Right lobe of liver (tissue), 6 donors: Measurements from ENCODE around the gene KRT83. TPM values are rescaled to one million over a fixed set of nuclear protein-coding genes. Genes with fewer than 3 reads are reported as not detected.
"Not testable (repeated sequence)": the region's sequence is repeated elsewhere in the genome, so short reads cannot be mapped to it uniquely, and the experiment has no call there.

ENCODE experiments used
- ATAC-seq, 4 donors: fragments of 200-7000 bp; cut with Tn5 transposase; one replicate each; pipeline ENCODE4 v1.9.1; 2020; ENCODE audit warnings: mild to moderate bottlenecking in 4 of 4, moderate library complexity in 4 of 4
- DNase-seq, 3 donors: peaks; one replicate each; pipeline ENCODE4 v3.0.0-alpha.2; 2020
- H3K27ac ChIP-seq, 3 donors: fragments of 200-600 bp; one replicate each; pipeline ENCODE4 v1.8.0; 2022
- H3K27me3 ChIP-seq, 2 donors: fragments of 200-600 bp; one replicate each; pipeline ENCODE4 v1.8.0; 2022
- H3K36me3 ChIP-seq, 4 donors: fragments of 200-600 bp; sonication (generic) in 1 of 4; one replicate each; pipeline versions ENCODE4 v1.5.1 to v1.8.0; 2017 to 2022; ENCODE audit warnings: control low read depth in 1 of 4
- H3K4me1 ChIP-seq, 4 donors: fragments of 200-600 bp; sonication (generic) in 1 of 4; one replicate each; pipeline versions ENCODE4 v1.5.1 to v1.8.0; 2017 to 2022; ENCODE audit warnings: control low read depth in 1 of 4
- H3K4me3 ChIP-seq, 3 donors: fragments of 200-600 bp; one replicate each; pipeline ENCODE4 v1.8.0; 2022
- H3K9me3 ChIP-seq, 4 donors: fragments of 200-600 bp; sonication (generic) in 1 of 4; one replicate each; pipeline versions ENCODE4 v1.5.1 to v1.8.0; 2017 to 2022; ENCODE audit warnings: control low read depth in 1 of 4
- CTCF ChIP-seq, 4 donors: fragments of 200-600 bp in 3 of 4; fragments of 450-650 bp in 1 of 4; IDR thresholded peaks; one replicate each; pipeline versions ENCODE4 v1.5.1 to v1.8.0; 2016 to 2022; ENCODE audit warnings: antibody characterized with exemption in 4 of 4, mild to moderate bottlenecking in 2 of 4
- POLR2A ChIP-seq: fragments of 450-650 bp; IDR thresholded peaks from one replicate; pipeline ENCODE4 v1.6.1; 2017; ENCODE audit warnings: antibody characterized with exemption, mild to moderate bottlenecking
- WGBS: methylation state at CpG from one replicate; pipeline ENCODE4 v1.1.6; 2018; ENCODE audit warnings: low coverage, low lambda C conversion rate; ENCODE audit not compliant: insufficient coverage; ENCODE audit errors: missing lambda C conversion rate; 5-methylcytosine and 5-hydroxymethylcytosine counted together
- intact Hi-C, 2 donors: fragments of 100-400 bp; cut with DNase I; formaldehyde crosslinking; loops; one replicate each; pipeline versions ENCODE4 v1.11.2 to v1.14.1; 2022
- total RNA-seq, 6 experiments: library from RNA; depleted of rRNA in 2 of 6; stranded (reverse); fragments of >200 nt in 2 of 6; fragmentation: NEBNext Ultra II Directional in 3 of 6; extraction: Animal tissue kit (Norgen Biotek cat#: 25700) in 3 of 6; gene quantifications; one replicate each; pipeline versions ENCODE4 v1.1.0 to v1.2.4, GENCODE V29; 2016 to 2023
- donor health status: DM: no; HTN: yes; CAD: no.
- donor health status: DM: no; HTN: no; CAD: no.
- donor health status: DM: no; HTN: no; CAD: no.
- donor health status: DM: no; HTN: yes; CAD: no.
- donor health status: DM: no; HTN: yes; CAD: no.

The KRT83 gene
- total RNA-seq, 6 experiments from 2014 or later = not detected

DNA sequence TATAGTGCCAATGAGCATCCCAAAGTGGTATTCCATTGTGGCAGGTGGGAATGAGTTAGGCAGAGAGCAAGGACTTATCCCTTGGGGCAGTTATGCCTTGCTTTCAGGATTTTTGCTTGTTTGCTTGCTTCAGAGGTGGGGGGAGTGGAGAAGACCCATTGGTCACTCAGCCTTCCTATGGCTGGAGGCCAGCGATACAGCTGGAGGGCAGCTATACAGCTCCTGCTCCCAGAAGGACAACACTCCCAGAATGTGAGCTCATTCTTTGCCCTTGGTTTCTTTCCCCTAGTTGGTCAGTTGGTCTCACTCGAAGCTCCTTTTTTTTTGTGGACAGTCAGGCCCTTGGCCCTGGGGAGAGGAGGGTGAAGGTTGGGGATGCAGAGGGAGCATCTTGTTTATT, 14.5 kb downstream of the KRT83 start:
- Histone ChIP-seq H3K4me1 (peaks cover 0 to 3% (median 0%) of the 10 kb centered on the region in 4 donors), H3K27me3 (peaks cover 0 to 6% of the 10 kb centered on the region in 2 donors), H3K36me3 (no peaks in the 10 kb centered on the region), H3K9me3 (no peaks in the 10 kb centered on the region), H3K27ac (no peak overlapping the region), H3K4me3 (no peak overlapping the region)
- WGBS = 71% methylated on average over 1 of the region's 2 CpGs
- no peak for DNase-seq
- TF ChIP-seq CTCF (IDR thresholded peaks at IDR 0.05) (no peak), POLR2A (no peak)
- intact Hi-C loops = no loop called here
- ATAC-seq = no peak

- TF ChIP-seq CTCF (IDR thresholded peaks at IDR 0.05) (peak in 3 of 4 donors; percentile 18 to 32 (median 21)), POLR2A (no peak)
- no peaks in the 10 kb centered on the region for H3K36me3 ChIP-seq
- H3K9me3 ChIP-seq = no peaks in the 10 kb centered on the region
- peaks cover 0 to 6% of the 10 kb centered on the region in 2 donors for H3K27me3 ChIP-seq
- no peak overlapping the region for H3K4me3 ChIP-seq
- ATAC-seq (peak in 1 of 4 donors; percentile 20), DNase-seq (peak in 1 of 3 donors; percentile 42)
- intact Hi-C loops = no loop called here
- 30% methylated on average over 2 of the region's 11 CpGs for WGBS
- no peak overlapping the region for H3K27ac ChIP-seq
- H3K4me1 ChIP-seq = peaks cover 0 to 3% (median 0%) of the 10 kb centered on the region in 4 donors
These were observed 15.1 kb downstream of the KRT83 start for GRCh38 chr12:52305921-52306705.

- DNase-seq (peak in 1 of 3 donors; percentile 44), ATAC-seq (peak in 2 of 4 donors; percentile 17 to 44)
- no CpG with 5 or more reads among the region's 15 CpGs for WGBS
- H3K4me3 ChIP-seq, H3K9me3 ChIP-seq, intact Hi-C loops, H3K27me3 ChIP-seq, H3K36me3 ChIP-seq, H3K4me1 ChIP-seq, H3K27ac ChIP-seq: not testable (repeated sequence)
These were observed 16.2 kb downstream of the KRT83 start for GRCh38 chr12:52304941-52305411.

DNA sequence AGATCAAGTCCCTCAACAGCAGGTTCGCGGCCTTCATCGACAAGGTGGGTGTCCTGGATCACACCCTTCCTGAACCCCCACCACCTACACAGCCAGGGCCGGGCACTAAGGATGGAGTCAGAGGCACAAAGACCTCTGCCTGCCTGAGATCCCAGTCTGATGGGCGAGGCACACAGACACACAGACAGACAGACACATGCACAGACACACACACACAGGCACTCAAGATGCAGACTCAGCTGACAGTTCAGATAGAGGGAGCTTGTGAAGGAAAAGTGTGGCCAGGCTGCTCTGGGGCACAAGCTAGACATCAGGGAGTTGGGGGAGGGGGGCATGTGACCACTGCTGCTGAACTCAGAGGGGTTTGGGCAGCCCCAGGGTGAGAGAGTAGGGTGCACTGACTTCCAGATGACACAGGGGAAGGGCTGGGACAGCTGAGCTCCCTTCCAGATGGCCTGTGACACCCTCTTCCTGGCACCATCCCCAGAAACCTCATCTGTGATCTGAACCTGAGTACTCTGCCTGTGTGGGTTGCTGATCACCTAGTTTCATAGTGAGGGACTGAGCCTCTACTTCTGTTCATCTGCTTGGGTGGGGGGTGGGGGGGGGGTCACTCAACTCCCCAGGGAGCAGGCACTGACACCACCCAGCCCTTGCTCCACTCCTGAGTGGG, 18.8 kb downstream of the KRT83 start:
- H3K4me3 ChIP-seq, H3K4me1 ChIP-seq, H3K27ac ChIP-seq, DNase-seq, H3K9me3 ChIP-seq, intact Hi-C loops, H3K27me3 ChIP-seq, H3K36me3 ChIP-seq: not testable (repeated sequence)
- ATAC-seq = peak in 2 of 4 donors; percentile 24 to 37
- no CpG with 5 or more reads among the region's 5 CpGs for WGBS

DNA sequence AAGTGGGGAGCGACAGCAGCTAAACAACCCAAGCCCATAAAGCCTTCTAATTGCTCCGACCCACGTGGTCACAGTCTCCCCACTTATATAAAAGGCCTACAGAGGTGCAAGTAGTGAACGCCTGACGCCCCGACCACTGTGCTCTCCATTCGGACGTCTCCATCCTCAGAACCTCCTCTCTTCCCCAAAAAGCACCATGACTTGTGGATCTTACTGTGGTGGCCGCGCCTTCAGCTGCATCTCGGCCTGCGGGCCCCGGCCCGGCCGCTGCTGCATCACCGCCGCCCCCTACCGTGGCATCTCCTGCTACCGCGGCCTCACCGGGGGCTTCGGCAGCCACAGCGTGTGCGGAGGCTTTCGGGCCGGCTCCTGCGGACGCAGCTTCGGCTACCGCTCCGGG, 19.5 kb downstream of the KRT83 start:
- intact Hi-C loops, H3K27me3 ChIP-seq, H3K27ac ChIP-seq, H3K4me1 ChIP-seq, DNase-seq, H3K36me3 ChIP-seq, H3K4me3 ChIP-seq, ATAC-seq, H3K9me3 ChIP-seq: not testable (repeated sequence)
- 71% methylated on average over 11 of the region's 31 CpGs for WGBS
